HG02798 (cell line): ENCODE results near the gene APMAP.
A peak's percentile ranks its signal among the peaks of the same experiment; 100 is the strongest.
"Not testable (repeated sequence)": the region's sequence is repeated elsewhere in the genome, so short reads cannot be mapped to it uniquely, and the experiment has no call there.

Source experiments
- ATAC-seq: cut with Tn5 transposase; IDR thresholded peaks from one replicate; pipeline ENCODE4 v1.9.1; 2021; ENCODE audit warnings: mild to moderate bottlenecking; ENCODE audit not compliant: unreplicated experiment, poor library complexity

Gene APMAP

GRCh38 chr20:24956001-24956841, 36.3 kb downstream of the APMAP start:
- no peak for ATAC-seq

GRCh38 chr20:24955045-24955444, 37.5 kb downstream of the APMAP start:
- peak; percentile 77 for ATAC-seq

GRCh38 chr20:24954566-24954965, 38.0 kb downstream of the APMAP start:
- no peak for ATAC-seq

- no peak for ATAC-seq
Observed at GRCh38 chr20:24954151-24954550, 38.4 kb downstream of the APMAP start.

- no peak for ATAC-seq
Observed at GRCh38 chr20:24953621-24954133, 38.9 kb downstream of the APMAP start.

GRCh38 chr20:24953209-24953575, 39.4 kb downstream of the APMAP start:
- ATAC-seq: no peak

GRCh38 chr20:24952376-24953208, 40.0 kb downstream of the APMAP start:
- no peak for ATAC-seq

GRCh38 chr20:24951536-24952083, 40.9 kb downstream of the APMAP start:
- no peak for ATAC-seq

GRCh38 chr20:24950836-24951525, 41.6 kb downstream of the APMAP start:
- ATAC-seq: no peak

GRCh38 chr20:24950128-24950835, 42.3 kb downstream of the APMAP start:
- ATAC-seq: no peak

- ATAC-seq: no peak
Observed at GRCh38 chr20:24949756-24950127, 42.8 kb downstream of the APMAP start.

GRCh38 chr20:24948939-24949679, 43.4 kb downstream of the APMAP start, which contains the start of gene CST7:
TSS of gene CST7 (plus strand) at chr20:24949269. CDS start at chr20:24949506, 237 bp downstream.
- ATAC-seq: no peak

- not testable (repeated sequence) for ATAC-seq
Observed at GRCh38 chr20:24948396-24948938, 44.1 kb downstream of the APMAP start.

GRCh38 chr20:24946376-24946775, 46.2 kb downstream of the APMAP start:
- not testable (repeated sequence) for ATAC-seq

GRCh38 chr20:24943731-24944130, 48.8 kb downstream of the APMAP start:
- no peak for ATAC-seq

- no peak for ATAC-seq
Observed at GRCh38 chr20:24943196-24943595, 49.4 kb downstream of the APMAP start.

- no peak for ATAC-seq
Observed at GRCh38 chr20:24942679-24943078, 49.9 kb downstream of the APMAP start.

GRCh38 chr20:24939036-24939435, 53.5 kb downstream of the APMAP start:
- no peak for ATAC-seq

- ATAC-seq: no peak
Observed at GRCh38 chr20:24938498-24938897, 54.1 kb downstream of the APMAP start.
